Sciatic nerve (tissue), 2 donors: ENCODE data around the gene NTM. TPM values are rescaled to one million over a fixed set of nuclear protein-coding genes. Genes with fewer than 3 reads are reported as not detected.

Experiments
- ATAC-seq: fragments of 200-7000 bp; cut with Tn5 transposase; one replicate; pipeline ENCODE4 v1.9.1; 2020; ENCODE audit warnings: mild to moderate bottlenecking, moderate library complexity
- DNase-seq: peaks from one replicate; pipeline ENCODE4 v3.0.0-alpha.2; 2020; ENCODE audit warnings: low spot score
- intact Hi-C: fragments of 100-400 bp; cut with DNase I; formaldehyde crosslinking; loops from one replicate; pipeline ENCODE4 v1.14.2; 2022
- total RNA-seq: library from RNA; stranded (reverse); fragmentation: NEBNext Ultra II Directional; extraction: Animal tissue kit (Norgen Biotek cat#: 25700); gene quantifications from one replicate; pipeline ENCODE4 v1.2.1, GENCODE V29; 2021
- donor health status: DM: no; HTN: no; CAD: no.
- donor health status: DM: no; HTN: no; CAD: no.

The NTM gene
- total RNA-seq, 1 donor from 2014 or later: 19.5 TPM

DNA sequence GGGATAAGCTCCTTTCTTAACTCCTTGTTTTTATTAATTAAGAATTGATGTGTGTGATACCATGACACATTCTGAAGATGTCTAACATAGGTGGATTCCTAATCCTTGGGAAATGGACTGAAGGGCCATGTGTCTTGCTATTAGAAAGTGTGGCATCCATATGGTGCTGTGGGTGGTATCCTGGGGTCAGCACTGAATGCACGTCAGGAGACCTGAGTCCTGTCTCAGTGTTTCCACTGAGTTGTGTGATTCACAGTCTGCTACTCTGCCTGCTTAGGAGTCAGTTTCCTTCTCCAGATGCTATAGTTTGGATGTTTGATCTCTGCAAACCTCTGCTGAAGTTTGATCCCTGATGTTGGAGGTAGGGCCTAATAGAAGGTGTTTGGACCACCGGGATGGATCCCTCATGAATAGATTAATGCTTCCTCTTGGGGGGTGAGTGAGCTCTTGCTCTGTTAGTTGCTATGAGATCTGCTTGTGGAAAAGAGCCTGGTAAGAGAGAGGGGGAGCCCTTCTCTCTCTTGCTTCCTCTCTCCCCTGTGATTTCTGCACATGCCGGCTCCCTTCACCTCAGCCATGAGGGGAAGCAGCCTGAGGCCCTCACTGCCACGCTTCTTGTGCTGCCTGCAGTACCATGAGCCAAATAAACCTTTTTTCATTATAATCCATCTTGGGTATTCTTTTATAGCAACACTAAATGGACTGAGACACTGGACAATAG lies 666.5 kb downstream of the NTM start:
- no peak for ATAC-seq
- intact Hi-C loops: no loop called here

DNA sequence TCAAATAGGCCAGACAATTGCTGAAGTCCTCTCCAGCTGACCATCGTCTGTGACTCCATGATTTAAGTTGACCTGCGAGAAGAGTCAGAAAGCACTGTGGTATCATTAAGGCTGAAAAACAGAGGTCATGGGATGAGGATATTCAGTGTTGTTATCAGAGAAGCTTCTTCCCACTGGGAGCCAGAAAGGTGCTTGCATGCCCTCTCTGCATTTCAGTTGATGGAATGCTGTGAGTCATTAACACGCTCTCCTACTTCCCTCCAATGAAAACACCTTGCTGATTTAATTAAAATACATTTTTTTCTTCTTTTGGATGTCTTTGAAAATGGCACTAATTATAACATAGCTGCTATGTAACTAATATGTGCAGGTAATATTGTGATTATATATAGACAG lies 667.0 kb downstream of the NTM start:
- DNase-seq (no peak), ATAC-seq (no peak)
- intact Hi-C loops: no loop called here

More for the DNA sequence above, 666.5 kb downstream of the NTM start:
- DNase-seq: no peak

DNA sequence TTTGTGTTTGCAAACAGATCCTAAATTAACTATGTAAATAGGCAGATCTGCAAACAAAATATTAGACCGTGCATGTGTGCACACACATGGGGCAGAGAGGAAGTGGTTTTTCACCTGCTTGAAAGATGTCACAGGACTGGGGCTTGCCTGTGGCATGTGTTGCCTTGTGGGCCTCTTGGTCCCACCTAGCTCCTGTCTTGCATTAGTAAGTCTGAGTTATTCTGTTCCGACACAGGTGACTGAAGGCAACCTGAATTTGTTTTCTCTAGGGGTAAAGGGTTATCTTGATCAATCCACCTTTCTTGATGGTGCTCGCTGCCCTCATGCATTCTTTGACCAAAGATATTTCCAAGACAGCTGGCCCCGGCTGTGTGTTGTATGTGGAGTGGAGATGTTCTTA lies 667.5 kb downstream of the NTM start:
- ATAC-seq (no peak), DNase-seq (no peak)
- intact Hi-C loops: no loop called here

DNA sequence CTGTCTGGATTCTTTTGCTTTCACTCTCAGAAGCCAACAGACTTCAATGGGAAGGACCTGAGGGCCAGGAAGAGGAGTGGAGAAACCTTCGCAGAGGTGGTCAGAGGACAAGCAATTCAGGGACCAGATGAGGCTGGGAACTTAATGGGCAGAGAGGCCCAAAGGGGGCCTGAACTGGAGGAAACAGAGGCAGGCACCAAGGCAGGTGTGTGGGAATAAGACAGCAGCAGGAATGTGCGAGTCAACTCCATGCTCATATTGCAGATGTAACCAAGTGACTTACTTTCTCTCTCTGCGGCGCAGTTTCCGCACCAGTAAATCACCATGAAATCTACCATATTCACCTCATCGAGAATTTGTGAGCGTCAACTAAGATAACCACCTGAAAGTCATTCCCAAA lies 669.1 kb downstream of the NTM start:
- ATAC-seq (no peak), DNase-seq (no peak)
- intact Hi-C loops: no loop called here

DNA sequence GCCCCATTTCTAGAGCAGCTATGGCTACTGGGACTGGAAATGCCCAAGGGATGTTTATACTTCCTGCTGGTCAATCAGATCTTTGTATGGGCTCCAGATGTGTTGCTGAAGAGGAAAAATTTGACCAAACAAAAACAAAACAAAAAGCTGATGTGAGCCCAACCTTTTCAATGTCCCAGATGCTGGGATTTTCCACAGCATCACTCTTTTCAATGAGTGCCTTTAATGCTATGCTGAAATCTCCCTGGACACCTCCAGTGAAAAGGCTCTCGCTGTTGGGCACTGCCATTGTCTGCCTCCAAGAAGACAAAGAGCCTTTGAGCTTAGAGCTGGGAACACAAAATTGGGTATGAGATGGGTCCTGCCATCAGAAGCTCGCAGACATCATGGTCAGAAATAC lies 671.9 kb downstream of the NTM start:
- DNase-seq (no peak), ATAC-seq (no peak)
- intact Hi-C loops: no loop called here

- DNase-seq: no peak
- intact Hi-C loops: no loop called here
- no peak for ATAC-seq
Measured at GRCh38 chr11:132043714-132044113, 673.3 kb downstream of the NTM start.

- DNase-seq: no peak
Measured at GRCh38 chr11:132045107-132045506, 674.7 kb downstream of the NTM start.

DNA sequence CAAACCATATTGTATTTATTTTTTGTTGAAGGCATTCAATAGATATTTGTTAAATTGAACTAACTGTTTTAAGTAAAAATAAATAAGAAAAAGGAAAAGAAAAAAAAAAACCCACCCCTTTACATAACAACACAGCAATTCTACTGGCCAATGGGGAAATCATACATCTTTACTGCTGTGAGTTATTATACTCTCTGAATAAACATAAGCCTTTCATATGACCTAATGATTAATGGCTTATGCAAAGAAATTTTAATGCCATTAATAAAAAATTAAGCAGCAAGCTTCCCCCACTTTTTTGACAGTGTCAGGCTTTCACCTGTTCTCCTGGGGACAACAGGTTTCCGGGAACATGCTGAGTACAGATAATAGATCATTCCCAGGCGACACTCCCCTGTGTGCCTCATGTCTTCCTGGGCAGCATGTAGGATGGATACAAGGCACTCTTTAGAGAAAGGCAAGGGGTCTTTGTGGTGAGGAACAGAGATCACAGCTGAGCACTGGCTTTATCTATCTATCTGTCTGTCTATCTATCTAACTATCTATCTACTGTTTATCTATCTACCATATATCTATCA lies 676.0 kb downstream of the NTM start:
- DNase-seq (no peak), ATAC-seq (no peak)
- intact Hi-C loops: loop anchor here (5.0 kb wide), 1 partner anchor 1901 kb away; no protein-coding TSS in a partner anchor

More at GRCh38 chr11:132045107-132045506, 674.7 kb downstream of the NTM start:
- intact Hi-C loops: loop anchor here (5.0 kb wide), 1 partner anchor 1902 kb away; no protein-coding TSS in a partner anchor
- ATAC-seq: no peak

- no peak for DNase-seq
- ATAC-seq: peak; percentile 53
Measured at GRCh38 chr11:132047167-132047566, 676.8 kb downstream of the NTM start.

GRCh38 chr11:132048040-132048439 lies 677.6 kb downstream of the NTM start:
- intact Hi-C loops: loop anchor here (5.0 kb wide), 1 partner anchor 1899 kb away; no protein-coding TSS in a partner anchor
- ATAC-seq: peak; percentile 76

More at GRCh38 chr11:132047167-132047566, 676.8 kb downstream of the NTM start:
- intact Hi-C loops: loop anchor here (5.0 kb wide), 1 partner anchor 1900 kb away; no protein-coding TSS in a partner anchor

DNA sequence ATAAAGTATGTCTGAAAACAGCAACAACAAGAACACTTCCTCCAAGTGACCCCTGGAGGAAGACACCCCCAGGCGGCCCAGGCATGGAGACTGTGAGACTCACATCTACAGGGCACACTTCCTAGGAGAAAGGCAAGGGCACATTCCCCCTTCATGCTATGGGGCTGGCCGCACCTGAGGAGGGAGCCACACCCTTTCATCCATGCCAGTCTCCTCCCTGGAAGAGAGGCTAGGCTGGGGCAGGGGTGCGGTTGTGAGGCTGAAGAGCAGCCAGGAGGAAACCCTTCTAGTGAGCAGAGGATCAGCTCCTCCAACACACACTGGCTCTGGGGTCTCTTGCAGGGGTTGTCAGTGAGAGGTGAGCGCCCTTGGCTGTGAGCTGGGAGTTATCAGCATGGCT lies 678.8 kb downstream of the NTM start:
- intact Hi-C loops: loop anchor here (5.0 kb wide), 1 partner anchor 1898 kb away; no protein-coding TSS in a partner anchor
- ATAC-seq (no peak), DNase-seq (no peak)

More at GRCh38 chr11:132048040-132048439, 677.6 kb downstream of the NTM start:
- DNase-seq: no peak

GRCh38 chr11:132050049-132050448 lies 679.6 kb downstream of the NTM start:
- DNase-seq (no peak), ATAC-seq (peak; percentile 41)
- intact Hi-C loops: no loop called here

- no peak for ATAC-seq
- intact Hi-C loops: no loop called here
- no peak for DNase-seq
Measured at GRCh38 chr11:132050577-132051165, 680.3 kb downstream of the NTM start.

DNA sequence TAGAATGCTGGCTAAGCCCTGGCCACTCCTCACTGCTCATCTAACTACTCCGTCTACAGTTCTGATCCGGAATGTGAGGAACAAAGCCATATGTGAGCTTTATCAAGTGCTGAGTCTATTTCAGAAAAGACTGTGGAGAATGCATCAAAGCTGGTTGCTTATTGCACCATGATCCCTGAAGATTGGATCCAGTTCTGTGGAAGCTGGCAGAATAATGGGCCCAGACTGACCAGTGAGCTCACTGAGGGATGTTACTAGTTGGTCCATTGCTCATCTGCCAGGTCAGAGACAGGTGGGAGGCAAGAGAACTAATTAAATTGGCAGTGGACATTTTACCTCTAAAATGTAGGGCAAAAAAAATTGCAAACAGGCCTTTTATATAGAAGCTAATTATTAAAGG lies 681.3 kb downstream of the NTM start:
- no peak for ATAC-seq
- no peak for DNase-seq
- intact Hi-C loops: no loop called here

- DNase-seq: no peak
- intact Hi-C loops: no loop called here
- ATAC-seq: no peak
Measured at GRCh38 chr11:132052342-132052741, 681.9 kb downstream of the NTM start.

- intact Hi-C loops: no loop called here
- no peak for DNase-seq
- ATAC-seq: no peak
Measured at GRCh38 chr11:132052904-132053303, 682.5 kb downstream of the NTM start.

DNA sequence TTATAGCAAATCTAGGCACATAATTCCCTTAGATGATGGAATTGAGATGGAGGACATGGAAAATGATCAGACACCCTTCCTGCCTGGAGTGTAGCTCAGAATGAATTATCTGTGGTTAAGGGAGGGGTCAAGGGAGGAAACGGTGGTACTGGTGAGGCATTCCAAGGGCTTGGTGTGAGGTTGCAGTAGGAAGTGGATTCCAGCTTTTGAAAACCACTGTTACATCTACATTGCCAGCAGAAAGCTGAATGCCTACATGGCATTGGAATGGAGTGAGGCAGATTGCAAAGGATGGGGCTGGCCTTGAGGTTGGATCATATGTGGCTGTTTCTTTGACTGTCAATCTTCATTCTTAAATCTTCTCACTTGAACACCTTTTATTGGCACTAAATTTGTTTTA lies 684.4 kb downstream of the NTM start:
- ATAC-seq: no peak
- intact Hi-C loops: no loop called here
- DNase-seq: no peak

DNA sequence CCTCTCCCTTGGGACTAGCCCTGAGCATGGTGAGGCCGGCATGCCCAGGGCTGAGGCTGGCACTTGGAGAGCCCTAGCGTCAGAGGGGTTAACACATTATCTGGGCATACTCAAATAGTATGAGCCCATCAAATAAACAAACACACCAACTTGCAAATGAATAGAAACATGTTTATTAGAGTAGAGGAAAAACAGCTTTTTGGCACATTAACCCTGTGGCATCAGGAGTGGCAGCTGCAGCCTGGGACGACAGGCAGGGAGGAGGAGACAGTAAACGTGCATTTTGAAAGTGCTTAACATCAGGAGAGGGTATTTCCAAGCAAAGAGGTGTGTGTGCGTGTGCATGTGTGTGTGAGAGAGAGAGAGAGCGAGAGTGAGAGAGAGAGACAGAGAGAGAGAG lies 684.9 kb downstream of the NTM start:
- intact Hi-C loops: no loop called here
- DNase-seq: no peak
- ATAC-seq: no peak

- intact Hi-C loops: no loop called here
- ATAC-seq (peak; percentile 53), DNase-seq (no peak)
Measured at GRCh38 chr11:132056689-132057088, 686.3 kb downstream of the NTM start.

DNA sequence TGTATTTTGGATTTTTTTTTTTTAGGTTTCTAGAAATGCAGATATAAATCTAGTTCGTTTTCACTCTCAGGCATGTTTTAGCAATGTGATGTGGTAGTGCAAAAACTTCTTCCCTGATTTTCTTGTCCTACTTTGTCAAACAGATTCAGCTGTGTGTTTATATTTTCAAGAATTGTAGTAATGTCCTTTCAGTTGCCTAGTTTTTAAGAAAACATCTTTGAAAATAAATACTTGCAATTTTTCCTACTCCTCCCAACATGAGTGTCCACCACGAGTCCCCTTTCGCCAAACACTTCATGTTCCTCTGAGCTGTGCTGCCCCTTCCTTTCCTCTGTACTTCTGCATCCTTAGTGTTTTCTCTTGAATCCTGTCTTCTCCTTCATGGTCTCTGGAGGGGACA lies 686.9 kb downstream of the NTM start:
- intact Hi-C loops: no loop called here
- DNase-seq (no peak), ATAC-seq (peak; percentile 34)
